ENCODE results near the gene SLMAP.

Gene SLMAP

GRCh38 chr3:57746156-57747010 lies 9.7 kb upstream of the SLMAP start:
- intact Hi-C loops (cut with DNase I) = no loop called here
- no peak for DNase-seq

DNA sequence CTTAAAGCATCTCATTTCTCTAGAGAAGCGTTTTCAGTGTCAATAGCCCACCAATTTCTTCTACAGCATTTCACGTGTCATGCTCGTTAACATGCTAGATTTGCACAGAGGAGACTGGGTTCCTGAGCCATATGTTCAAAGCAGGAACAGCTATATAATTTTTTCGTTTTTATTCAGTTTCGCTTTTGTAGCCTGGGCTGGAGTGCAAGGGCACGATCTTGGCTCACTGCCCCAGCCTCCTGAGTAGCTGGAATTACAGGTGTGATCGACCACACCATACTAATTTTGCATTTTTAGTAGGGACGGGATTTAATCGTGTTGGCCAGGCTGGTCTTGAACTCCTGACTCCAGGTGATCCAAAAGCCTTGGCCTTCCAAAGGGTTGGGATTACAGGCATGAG lies 6.6 kb upstream of the SLMAP start:
- intact Hi-C loops (cut with DNase I) = no loop called here
- DNase-seq = no peak

DNA sequence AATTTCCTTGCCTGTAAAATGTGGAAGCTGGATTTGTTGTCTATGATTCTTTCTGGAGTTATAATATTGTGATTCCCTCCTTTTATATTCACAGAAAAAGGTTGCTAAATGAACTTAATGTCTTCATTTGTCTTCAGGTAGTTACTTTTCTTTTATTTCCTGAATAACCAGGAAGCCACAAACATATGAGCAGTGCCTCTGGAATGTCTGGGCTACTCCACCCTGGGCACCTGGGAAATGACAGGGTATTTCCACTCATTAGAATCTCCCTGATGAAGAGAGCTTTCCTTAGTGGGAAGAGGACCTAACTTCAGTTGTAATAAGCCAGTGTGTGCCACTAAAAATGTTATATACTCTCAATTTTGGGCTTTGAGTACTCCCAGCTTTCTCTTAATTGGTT lies 3.8 kb upstream of the SLMAP start:
- intact Hi-C loops (cut with DNase I) = no loop called here
- no peak for DNase-seq

GRCh38 chr3:57753016-57753415 lies 3.1 kb upstream of the SLMAP start:
- intact Hi-C loops (cut with DNase I) = no loop called here
- no peak for DNase-seq

- intact Hi-C loops (cut with DNase I) = loop anchor here (5.0 kb wide), 1 partner anchor 528 kb away; the partner anchor contains the start of gene APPL1
- no peak for DNase-seq
Observed at GRCh38 chr3:57755368-57755675, 787 bp upstream of the SLMAP start.

DNA sequence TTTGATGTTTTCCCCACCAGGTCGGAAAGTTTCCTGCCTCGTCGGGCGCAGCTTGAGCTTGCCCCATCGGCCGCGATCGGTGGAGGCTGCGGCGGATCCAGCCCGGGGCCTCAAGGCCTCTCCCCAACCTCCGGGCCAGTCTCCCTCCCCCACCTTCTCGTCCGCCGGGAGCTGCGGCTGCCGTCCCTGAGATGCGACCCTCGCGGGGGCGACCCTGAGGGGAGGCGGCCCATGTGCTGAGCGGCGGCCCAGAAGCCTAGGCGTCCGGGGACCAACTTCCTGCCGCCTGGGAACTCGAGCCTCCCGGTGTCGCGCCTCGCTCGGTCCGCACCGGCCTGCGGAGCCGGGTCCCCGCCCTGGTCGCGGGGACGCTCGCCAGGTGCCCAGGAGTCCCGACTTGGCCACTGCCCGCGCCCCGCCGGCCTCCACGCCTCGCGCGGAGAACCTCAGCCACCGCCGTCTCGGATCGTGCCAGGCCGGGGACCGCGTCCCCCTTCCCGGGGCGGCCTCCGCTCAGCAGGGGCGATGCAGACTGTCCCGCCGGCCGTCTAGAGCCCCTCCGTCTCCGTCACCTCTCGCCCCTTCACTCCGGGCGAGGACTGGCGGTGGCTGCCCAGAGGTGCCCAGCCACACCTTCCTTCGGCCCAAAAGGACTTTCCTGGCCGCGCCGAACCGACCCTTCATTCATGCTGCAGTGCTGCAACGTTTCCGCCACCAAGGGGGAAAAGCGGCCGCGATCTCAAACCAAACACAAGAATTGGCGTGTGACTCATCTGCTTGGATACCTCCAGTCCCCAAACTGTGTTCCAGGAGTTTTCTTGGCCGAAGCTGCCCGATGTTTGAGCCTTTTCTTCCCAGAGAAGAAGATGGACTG lies 656 bp downstream of the SLMAP start:
- intact Hi-C loops (cut with DNase I) = loop anchor here (1.0 to 5.0 kb wide), 3 partner anchors 63 to 529 kb away; partner anchors contain the start of genes APPL1, ARF4 and DENND6A
- peak; percentile 10 to 89 (median 34) for DNase-seq

DNA sequence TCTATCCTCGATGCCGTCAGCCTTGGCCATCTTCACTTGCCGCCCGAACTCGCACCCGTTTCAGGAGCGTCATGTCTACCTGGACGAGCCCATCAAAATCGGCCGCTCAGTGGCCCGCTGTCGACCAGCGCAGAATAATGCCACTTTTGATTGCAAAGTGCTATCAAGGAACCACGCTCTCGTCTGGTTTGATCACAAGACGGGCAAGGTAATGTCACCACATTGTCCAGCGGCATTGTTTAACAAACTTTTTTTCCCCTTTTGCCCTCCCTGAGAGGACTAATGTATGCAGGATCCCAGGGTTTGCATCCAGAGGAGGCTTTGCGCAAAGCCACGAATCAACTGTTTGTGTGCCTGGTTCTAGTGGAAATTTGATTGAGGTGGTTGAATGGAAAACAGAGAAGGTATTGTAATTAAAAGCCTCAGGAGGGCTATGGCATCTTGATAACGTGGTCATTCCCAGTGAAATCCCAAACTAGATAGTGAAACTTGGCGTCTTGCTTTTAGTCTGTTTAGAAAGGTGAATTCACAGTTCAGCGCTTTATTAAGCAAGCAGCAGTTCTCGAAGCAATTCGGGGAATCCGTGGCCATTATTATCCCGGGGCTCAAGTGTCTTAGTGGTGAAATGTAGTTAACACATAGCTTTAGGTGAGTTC lies 1.7 kb downstream of the SLMAP start:
- intact Hi-C loops (cut with DNase I) = loop anchor here (2.0 to 5.0 kb wide), 2 partner anchors 161 to 530 kb away; partner anchors contain the start of genes APPL1 and ARF4
- peak in 2 of 10 donors; percentile 15 to 70 for DNase-seq

DNA sequence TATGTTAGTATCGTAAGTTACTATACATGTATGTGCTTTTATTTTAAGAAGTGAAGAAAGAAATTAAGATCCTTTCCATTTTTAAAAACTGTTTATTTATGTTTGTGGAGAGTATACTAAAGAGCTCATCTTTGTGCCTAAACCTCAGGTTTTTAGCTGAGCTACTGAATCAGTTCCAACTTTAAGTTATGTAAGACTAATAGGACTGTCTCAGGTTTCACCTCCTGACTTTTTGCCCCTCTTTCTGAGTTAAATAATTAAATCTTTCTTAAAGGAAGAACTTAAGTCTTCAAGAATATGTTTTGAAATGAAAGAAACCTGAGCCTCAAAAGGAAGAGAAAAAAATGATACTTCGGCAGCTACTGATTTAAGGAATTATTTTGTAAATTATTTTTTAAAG lies 2.6 kb downstream of the SLMAP start:
- intact Hi-C loops (cut with DNase I) = loop anchor here (5.0 kb wide), 1 partner anchor 531 kb away; the partner anchor contains the start of gene APPL1
- no peak for DNase-seq

- intact Hi-C loops (cut with DNase I) = no loop called here
- no peak for DNase-seq
Observed at GRCh38 chr3:57764794-57765193, 8.7 kb downstream of the SLMAP start.

- intact Hi-C loops (cut with DNase I) = no loop called here
- no peak for DNase-seq
Observed at GRCh38 chr3:57768595-57768994, 12.5 kb downstream of the SLMAP start.

DNA sequence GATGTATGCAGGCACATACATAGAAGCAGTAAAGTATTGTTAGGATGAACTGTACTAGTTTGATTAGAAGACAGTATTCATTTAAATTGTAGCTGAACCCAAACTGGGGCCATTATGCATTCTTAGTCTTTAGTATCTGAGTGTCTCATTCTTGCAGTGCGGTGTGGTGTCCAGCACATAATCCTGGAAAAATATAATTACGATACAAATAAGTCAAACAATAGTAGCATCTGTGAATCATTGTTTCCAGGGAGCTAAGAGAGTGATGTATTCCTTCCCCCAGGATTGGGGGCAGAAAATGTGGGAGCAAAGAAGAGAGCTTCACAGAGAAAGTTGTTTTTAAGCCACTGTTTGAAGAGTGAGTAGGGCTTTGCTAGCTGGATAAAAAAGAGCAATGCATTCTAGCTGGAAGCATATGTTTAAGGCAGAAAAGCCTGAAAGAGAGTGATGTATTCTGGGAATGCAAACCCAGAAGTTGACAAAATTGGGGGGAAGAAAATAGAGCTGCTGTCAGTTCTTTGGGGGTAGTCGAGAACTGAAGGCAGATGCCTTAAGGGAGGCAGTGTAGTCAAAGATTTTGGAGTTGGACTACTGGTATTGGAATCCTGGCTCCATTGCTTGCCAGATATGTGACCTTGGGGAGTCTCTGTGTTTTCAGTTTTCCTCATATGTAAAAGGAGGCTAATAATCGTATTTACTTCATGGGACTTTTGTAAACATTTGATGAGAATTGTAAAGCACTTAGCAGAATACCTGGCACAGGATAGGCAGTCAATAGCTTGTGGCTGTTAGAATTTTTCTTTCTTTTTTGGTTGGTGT lies 14.1 kb downstream of the SLMAP start:
- intact Hi-C loops (cut with DNase I) = no loop called here
- DNase-seq = no peak

- DNase-seq = no peak
- intact Hi-C loops (cut with DNase I) = no loop called here
Observed at GRCh38 chr3:57772251-57772650, 16.1 kb downstream of the SLMAP start.

GRCh38 chr3:57777774-57778173 lies 21.7 kb downstream of the SLMAP start:
- DNase-seq = no peak
- intact Hi-C loops (cut with DNase I) = no loop called here

GRCh38 chr3:57778494-57778893 lies 22.4 kb downstream of the SLMAP start:
- intact Hi-C loops (cut with DNase I) = no loop called here

GRCh38 chr3:57779666-57780065 lies 23.6 kb downstream of the SLMAP start:
- intact Hi-C loops (cut with DNase I) = no loop called here
- DNase-seq = no peak

More at GRCh38 chr3:57778494-57778893, 22.4 kb downstream of the SLMAP start:
- DNase-seq = no peak

DNA sequence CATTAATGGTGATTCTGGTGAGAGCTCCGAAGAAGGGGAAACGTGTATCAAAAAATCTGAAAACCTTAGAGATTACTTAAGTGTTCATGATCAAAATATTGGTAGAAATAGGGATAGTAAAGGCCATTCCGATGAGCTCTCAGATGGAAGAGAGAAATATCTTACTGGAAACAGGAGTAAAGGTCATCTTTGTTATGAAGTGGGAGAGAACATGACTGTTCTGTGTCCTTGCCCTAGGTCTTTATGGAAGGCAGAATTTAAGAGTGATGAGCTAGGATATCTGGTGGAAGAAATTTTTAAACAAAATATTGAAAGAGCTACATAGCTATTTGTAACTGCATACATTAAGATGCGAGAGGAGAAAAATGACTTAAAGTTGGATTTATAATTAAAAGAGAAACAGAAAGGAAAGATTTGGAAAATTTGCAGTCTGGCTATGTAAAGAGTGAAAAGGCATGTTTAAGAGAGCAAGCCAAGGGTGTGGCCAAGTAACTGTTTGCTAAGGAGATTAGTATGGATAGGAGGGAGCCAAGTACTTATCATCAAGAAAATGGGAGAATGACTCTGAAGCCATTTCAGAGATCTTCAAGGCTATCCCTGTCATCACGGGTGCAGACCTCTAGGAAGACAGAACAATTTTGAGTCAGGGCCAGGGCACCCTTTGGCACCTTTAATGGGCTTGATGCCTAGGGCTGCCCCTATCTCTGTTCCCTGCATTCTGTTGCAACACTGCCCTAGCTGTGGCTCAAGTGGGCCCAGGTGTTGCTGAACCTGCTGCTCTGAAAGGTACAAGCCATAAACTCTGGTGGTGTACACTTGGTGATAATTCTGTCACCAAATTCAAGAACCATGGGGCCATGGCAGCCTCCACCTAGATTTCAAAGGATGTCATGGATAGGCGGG lies 27.3 kb downstream of the SLMAP start:
- DNase-seq = peak in 1 of 10 donors; percentile 48
- intact Hi-C loops (cut with DNase I) = no loop called here

- intact Hi-C loops (cut with DNase I) = no loop called here
- DNase-seq = peak in 1 of 10 donors; percentile 53
Observed at GRCh38 chr3:57784089-57784735, 28.1 kb downstream of the SLMAP start.

DNA sequence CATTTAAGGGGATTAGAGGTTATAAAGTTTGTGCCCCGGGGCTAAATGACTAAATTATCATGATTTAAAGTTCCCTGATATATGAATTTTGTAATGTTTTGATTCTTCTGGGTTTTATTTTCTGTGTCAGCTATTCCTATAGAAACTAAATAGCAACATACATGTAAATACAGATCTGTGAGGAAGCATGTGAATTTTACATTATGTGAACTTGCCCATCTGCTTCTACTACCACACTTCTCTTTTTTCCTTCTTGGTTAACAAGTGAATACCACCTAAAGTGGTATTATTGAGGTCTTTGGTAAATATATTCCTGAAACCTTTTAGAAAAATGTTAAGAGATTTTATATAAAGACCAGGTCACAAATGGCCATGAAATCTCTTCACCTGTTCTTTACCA lies 29.3 kb downstream of the SLMAP start:
- no peak for DNase-seq
- intact Hi-C loops (cut with DNase I) = no loop called here
